ENCODE data around the gene TFAP2B. TPM values are rescaled to one million over a fixed set of nuclear protein-coding genes. Genes with fewer than 3 reads are reported as not detected.

TFAP2B gene
- total RNA-seq, 1 experiment from 2014 or later: not detected

- Histone ChIP-seq H3K4me3 (no peak overlapping the region), H3K27me3 (replicated peaks) (no peaks in the 10 kb centered on the region), H3K27ac (no peak overlapping the region), H3K9me3 (replicated peaks) (no peaks in the 10 kb centered on the region), H3K36me3 (no peaks in the 10 kb centered on the region), H3K4me1 (replicated peaks) (no peaks in the 10 kb centered on the region)
- no peak for DNase-seq (ENCODE audit: low read depth in 1 of 2, low spot score in 2 of 2)
Observed at GRCh38 chr6:50889497-50889896, 70.8 kb downstream of the TFAP2B start.

DNA sequence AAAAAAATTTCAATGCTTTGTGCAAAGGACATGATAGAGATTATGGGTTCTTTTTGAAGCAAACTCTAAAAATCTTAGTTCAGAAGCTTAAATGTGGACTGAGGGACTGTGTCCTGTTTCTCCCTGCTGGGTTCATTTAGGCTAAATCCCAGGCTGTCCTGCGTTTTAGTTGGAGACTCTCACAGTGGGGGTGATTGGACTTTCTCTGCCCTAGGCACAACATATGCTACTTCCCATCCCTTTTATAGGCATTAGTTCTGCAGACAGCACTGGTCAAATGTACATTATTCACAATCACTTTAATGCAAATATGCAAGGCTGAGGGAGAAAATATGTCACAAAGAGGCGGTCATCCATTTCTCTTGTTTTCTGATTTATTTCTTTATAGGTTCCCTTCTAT is 71.3 kb downstream of the TFAP2B start:
- Histone ChIP-seq H3K9me3 (replicated peaks) (no peaks in the 10 kb centered on the region), H3K27me3 (replicated peaks) (no peaks in the 10 kb centered on the region)

DNA sequence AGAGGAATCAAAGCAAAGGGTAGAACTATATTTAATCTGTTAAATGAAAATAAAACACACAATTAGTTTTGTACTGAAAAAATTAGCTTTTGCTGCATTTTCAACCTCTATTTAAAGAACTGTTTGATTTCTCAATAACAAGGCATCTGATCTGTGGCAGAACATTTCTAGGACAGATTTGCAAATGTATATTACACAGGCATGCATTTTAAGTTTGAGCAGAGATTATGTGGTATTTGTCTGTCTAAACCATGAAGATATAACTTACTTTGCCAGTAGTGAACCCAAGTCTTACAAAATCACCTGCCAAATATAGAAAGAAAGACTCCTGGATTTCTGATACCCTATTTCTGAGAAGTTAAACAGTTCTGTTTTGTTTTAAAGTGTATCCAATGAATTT is 71.9 kb downstream of the TFAP2B start:
- Histone ChIP-seq H3K27ac (no peak overlapping the region), H3K27me3 (replicated peaks) (no peaks in the 10 kb centered on the region)

More for the DNA sequence above, 71.3 kb downstream of the TFAP2B start:
- no peak overlapping the region for H3K4me3 ChIP-seq
- H3K27ac ChIP-seq: no peak overlapping the region
- no peaks in the 10 kb centered on the region for H3K4me1 ChIP-seq (replicated peaks)
- DNase-seq (ENCODE audit: low read depth in 1 of 2, low spot score in 2 of 2): no peak
- H3K36me3 ChIP-seq: no peaks in the 10 kb centered on the region

DNA sequence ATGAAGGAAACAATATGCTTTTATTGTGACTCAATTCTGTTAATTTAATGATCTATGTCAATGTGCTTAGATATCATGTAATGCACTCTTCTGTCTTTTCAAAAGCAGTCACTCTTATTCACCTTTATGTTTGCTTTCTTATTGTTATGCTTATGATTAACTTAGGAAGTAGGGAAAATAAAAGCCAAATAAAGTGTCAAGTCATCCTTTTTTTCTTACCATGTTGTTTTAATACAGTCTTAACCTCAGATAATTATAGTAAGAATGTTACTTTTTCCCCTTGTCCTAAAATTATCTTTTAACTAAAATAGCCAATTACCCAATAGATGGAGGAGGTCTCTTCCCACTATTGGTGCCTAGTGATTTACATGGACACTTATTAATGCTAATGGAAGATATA is 72.6 kb downstream of the TFAP2B start:
- Histone ChIP-seq H3K27ac (no peak overlapping the region), H3K27me3 (replicated peaks) (no peaks in the 10 kb centered on the region), H3K4me1 (replicated peaks) (no peaks in the 10 kb centered on the region), H3K4me3 (no peak overlapping the region), H3K36me3 (no peaks in the 10 kb centered on the region), H3K9me3 (replicated peaks) (no peaks in the 10 kb centered on the region)
- no peak for DNase-seq (ENCODE audit: low read depth in 1 of 2, low spot score in 2 of 2)

More for the DNA sequence above, 71.9 kb downstream of the TFAP2B start:
- no peak for DNase-seq (ENCODE audit: low read depth in 1 of 2, low spot score in 2 of 2)
- H3K4me1 ChIP-seq (replicated peaks): no peaks in the 10 kb centered on the region
- no peaks in the 10 kb centered on the region for H3K9me3 ChIP-seq (replicated peaks)
- H3K4me3 ChIP-seq: no peak overlapping the region
- no peaks in the 10 kb centered on the region for H3K36me3 ChIP-seq

Other genes starting within 250 kb of the TFAP2B start
- not detected in 2 replicates for gene TFAP2D, start 105.3 kb upstream of the TFAP2B start, total RNA-seq (2014; rRNA removed; shearing (Covaris generic))

Measured in SJSA1 (cell line).